ENCODE results near the gene ENO2.

The ENO2 gene

DNA sequence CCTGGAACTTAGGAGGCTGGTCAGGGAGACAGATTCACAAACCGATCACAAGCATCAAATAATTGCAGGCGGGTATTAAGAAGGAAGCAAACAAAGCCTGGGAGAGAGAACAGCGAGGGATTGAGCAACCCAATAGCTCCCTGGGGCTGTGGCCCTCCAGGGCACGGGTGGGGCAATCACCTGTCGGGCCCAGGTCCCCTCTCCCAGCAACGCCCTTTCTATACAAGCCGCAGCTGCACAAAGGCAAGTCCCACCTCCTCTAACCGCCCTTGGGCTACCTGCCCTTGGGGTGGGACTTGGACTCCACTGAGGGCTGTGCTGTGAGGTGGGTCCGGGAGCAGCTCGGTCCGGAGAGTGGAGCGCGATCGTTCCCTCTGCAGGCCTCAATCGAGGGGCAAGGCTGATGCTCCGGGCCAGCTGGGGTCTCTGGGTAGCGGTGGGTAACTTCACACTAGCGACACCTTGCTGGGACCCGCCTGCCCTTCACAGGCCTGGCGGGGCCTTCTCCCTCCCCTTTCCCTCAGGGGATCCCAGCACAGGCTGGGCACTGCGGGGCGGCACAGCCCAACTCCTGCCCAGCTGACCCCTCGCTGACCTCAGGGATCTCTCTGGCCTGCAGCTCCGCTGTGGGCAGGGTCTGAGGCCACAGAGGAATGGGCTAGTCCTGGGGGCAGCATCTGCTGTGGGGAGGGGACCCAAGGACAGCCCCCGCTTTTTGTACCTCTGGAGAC lies 48.1 kb downstream of the ENO2 start:
- DNase-seq, result no peak

DNA sequence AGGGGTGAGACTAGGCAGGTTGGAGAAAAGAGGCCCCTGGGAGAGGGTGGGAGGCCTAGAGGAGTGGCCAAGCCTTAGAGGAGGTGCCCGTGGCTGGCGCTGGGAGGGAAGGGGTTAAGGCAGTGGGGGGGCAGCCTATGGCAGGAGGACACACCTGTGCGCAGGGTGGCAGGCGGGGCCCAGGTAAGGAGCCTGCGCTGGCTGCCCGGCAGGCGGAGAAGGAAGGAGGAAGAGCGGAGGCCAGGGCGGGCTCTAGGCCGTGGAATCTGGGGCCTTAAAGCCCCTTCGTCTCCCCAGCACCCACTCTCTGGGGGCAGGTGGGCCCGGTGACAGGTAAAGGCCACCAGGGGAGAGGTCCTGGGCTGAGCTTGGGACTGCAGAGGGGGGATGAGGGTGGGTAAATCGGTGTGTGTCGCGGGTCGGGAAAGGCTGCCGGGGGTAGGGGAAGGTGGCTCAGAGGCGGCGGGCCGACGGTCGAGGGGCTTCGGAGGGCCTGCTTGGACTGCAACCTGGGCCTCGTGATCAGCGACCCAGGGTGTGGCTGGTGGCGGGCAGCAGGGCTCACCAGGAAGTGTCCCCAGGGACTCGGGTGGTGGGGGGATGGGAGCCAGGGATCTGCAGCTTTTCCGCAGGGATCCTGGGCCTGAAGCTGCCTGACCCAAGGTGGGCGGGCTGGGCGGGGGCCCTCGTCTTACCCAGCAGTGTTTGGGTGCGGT lies 48.8 kb downstream of the ENO2 start:
- no peak for DNase-seq

DNA sequence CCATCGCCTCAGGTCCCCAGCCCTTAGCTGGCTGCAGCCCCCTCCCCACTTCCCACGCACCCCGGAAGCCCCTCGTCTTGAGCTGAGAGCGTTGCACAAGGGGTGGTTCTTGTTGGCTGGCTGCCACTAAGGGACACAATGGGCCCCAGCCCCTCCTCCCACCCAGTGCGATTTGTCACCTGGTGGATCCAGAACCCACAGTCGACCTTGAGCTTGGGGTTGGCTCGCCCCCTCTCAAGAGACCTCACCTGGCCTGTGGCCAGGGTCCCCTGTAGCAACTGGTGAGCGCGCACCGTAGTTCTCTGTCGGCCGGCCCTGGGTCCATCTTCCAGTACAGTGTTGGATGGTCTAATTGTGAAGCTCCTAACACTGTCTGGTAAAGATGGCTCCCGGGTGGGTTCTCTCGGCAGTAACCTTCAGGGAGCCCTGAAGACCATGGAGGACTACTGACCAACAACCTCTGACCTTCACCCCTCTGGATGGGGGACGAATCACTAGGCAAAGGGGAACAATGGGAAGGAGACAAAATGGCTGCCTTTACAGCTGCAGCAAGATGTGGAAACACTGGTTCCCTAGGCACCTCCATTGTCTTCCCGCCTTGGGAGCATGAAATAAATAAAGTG lies 49.5 kb downstream of the ENO2 start:
- no peak for DNase-seq

DNA sequence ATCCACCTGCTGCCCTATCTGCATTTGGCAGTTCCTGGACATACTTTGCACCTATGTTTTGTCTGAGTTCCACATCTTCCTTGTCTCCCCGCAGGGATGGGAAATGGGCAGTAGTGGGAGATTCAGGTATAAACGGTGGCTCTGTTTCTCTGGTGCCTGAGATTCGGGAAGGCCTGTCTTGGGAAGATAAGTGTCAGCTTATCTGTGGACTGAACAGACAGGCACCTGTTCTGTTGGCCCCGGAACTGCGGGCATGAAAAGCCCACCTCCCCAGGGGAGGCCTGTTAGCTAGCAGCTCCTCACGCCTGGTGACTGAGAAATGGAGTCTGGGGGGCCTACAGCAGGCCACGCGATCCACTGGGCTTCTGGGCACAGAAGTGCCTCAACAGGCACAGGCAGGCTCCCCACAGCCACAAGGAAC lies 50.2 kb downstream of the ENO2 start:
- no peak for DNase-seq

DNA sequence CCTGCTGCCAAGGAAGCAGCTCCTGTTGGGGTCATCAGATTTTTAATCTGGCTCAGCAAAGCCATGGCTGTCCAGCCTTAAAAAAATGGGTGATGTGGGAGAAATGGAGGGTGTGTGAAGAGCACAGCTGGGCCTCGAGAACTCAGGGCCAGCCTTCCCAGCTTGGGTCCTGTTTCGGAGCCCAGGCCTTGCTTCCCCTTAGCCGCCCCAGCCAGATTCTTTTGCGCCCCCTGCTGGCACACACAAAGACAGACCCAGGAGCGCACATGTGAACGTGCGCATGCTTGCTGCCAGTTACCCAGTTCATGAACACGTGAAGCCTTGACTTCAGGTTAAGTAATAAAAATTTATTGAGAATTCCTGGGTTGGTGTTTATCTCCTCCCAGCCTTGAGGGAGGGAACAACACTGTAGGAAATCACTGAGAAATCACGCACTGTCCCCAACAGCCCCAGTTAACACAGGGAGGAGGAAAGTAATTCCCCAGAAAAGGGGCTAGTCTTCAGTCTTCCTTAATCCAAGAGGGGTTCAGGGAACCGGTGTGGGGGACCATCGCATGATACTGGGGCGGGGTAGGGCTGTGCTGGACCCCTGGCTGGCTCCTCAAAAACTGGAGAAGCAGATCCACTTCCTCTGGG lies 50.8 kb downstream of the ENO2 start:
- peak; percentile 21 for DNase-seq

- DNase-seq, result no peak
Observed at GRCh38 chr12:6965714-6966113, 51.3 kb downstream of the ENO2 start.

- no peak for DNase-seq
Observed at GRCh38 chr12:6966351-6966750, 52.0 kb downstream of the ENO2 start.

DNA sequence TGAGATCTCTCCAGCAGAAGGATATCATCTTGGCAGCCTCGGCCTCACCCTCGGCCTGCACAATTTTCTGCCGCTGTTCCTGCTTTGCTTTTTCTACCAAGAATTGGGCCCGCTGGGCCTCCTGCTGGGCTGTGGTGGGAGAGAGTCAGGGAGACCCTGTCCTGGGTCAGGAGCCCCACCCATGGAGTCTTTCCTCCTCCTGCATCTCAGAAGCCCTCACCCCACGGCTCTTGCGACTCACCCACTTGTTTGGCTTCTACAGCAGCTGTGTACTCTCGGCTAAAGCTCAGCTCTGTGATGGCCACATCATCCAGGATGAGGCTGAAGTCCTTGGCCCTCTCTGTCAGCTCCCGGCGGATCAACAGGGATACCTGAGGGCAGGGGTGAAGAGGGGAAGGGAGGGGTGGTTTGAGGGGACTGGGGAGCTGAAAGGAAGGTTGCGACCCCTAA lies 53.3 kb downstream of the ENO2 start:
- DNase-seq, result no peak

DNA sequence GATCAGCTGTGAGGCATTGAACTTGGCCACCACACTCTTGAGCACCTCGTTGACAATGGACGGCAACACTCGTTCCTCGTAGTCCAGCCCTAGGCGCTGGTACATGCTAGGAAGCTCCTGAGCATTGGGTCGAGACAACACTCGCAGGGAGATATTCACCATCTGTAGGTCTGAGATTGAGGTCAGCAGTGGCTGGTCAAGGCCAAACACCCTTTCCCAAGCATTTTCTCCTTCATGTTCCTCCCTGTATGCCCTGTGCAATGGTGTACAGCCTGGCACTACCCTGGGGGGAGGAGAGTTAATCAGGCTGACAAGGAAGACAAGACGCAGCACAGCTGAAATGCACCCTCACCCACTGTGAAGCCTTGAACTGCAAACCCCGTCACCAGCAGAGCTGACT lies 54.0 kb downstream of the ENO2 start:
- DNase-seq, result no peak

GRCh38 chr12:6970096-6970527 lies 55.7 kb downstream of the ENO2 start:
- no peak for DNase-seq

All from kidney glomerular epithelial cell (primary cell).